HCEC 1CT (cell line): ENCODE results near the gene AK9.
"Not testable (repeated sequence)": the region's sequence is repeated elsewhere in the genome, so short reads cannot be mapped to it uniquely, and the experiment has no call there.

Source experiments
- DNase-seq: peaks from one replicate; pipeline ENCODE4 v3.0.0-alpha.2; 2017

The AK9 gene

DNA sequence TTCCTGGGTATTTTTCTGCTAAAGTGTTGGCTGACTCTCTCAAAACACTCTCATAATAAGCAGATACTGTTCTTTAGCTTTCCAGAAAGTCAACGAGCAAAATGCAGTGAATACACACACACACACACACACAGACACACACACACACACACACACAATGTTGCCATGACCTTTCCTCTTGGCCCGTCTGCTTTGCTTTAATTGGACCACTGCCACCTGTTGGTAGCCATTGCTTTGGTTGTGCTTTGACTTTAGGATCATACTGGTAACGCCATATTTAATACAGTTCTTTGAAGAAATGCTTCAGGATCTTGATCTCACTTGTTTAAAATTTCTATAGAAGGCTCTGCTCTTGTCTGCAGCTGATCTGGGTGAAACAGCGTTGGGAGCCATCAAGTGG lies 4.5 kb upstream of the AK9 start:
- no peak for DNase-seq

GRCh38 chr6:109693111-109693510 lies 2.1 kb upstream of the AK9 start:
- DNase-seq, result no peak

GRCh38 chr6:109690373-109690736 lies 647 bp downstream of the AK9 start:
- no peak for DNase-seq

DNA sequence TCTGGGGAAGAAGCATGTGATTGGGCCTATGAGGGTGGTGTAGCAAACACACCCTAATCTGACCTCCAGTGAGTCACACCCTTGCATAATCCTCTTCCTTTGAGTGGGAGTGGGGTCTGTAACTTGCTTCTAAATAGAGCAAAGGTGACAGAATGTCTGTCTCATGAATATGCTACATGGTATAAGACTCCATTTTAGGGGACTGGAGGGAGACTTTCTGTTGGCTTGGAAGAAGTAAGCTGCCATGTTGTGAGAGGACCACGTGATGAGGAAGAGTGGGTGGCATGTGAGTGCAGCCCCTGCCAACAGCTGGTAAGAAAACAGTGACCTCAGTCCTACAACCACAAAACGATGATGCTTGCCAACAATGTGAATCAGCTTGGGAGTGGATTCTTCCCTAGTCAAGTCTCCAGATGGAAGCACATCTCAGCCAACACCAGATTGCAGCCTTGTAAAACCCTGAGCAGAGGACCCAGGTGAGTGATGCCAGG lies 3.7 kb downstream of the AK9 start:
- peak; percentile 97 for DNase-seq

DNA sequence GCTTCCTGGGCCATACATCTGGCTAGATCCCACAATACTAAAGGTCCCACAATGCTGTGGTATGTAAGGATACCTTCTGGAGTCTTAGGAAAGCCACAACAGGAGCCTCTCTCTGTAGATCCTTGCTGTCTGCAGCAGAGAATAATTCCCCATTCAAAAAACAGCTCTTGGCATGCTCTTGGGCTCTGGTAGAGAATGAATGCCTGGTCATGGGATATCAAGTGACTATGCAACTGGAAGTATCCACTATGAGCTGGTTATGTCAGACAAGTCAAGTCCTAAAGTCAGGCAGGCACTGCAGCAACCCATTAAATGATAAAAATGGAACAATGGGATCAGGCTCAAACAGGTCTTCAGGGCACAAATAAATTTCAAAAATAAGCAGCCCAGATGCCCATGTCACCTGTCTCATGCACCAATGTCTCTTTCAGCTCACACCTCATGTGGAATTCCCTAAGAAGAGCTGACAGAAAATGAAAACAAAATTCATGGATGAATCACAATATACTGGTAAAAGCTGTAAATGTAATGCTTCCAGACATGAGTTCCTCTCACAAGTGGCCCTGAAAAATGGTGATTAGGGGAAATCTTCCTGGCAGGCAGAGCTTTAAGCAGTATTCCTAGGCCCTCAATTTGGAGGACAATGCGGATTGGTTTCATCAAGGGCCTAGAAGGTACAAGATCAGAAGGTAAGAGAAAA lies 4.3 kb downstream of the AK9 start:
- peak; percentile 21 for DNase-seq

DNA sequence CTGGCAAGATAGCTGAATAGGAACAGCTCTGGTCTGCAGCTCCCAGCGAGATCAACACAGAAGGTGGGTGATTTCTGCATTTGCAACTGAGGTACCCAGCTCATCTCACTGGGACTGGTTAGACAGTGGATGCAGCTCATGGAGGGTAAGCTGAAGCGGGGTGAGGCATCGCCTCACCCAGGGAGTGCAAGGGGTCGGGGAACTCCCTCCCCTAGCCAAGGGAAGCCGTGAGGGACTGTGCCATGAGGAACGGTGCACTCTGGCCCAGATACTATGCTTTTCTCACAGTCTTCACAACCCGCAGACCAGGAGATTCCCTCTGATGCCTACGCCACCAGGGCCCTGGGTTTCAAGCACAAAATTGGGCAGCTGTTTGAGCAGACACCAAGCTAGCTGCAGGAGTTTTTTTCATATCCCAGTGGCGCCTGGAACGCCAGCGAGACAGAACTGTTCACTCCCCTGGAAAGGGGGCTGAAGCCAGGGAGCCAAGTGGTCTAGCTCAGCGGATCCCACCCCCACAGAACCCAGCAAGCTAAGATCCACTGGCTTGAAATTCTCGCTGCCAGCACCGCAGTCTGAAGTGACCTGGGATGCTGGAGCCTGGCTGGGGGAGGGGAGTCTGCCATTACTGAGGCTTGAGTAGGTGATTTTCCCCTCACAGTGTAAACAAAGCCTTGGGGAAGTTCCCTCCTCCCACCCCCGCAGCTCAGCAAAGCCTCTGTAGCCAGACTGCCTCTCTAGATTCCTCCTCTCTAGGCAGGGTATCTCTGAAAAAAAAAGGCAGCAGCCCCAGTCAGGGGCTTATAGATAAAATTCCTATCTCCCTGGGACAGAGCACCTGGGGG lies 12.1 kb downstream of the AK9 start:
- not testable (repeated sequence) for DNase-seq

- no peak for DNase-seq
Observed at GRCh38 chr6:109678240-109678639, 12.8 kb downstream of the AK9 start.

- DNase-seq, result no peak
Observed at GRCh38 chr6:109676724-109677123, 14.3 kb downstream of the AK9 start.

DNA sequence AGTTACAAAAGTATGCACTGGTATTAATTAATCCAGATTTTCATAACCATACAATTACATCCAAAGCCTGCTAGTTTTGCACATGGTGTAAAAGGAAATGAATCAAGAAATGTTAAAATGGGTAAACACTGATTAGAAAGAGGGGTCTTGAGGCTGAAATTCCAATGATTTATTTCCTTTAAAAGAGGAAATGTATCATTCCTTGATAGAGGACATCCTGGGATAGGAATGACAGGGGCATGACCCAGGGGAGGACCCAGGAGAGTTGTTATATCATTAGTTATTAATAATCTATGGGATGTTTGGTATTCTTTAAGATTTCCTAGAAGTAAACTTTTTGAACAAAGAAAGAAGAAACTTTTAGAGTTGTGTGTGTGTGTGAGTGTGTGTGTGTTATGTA lies 18.2 kb downstream of the AK9 start:
- peak; percentile 5 for DNase-seq

- DNase-seq, result peak; percentile 59
Observed at GRCh38 chr6:109672175-109672574, 18.8 kb downstream of the AK9 start.

GRCh38 chr6:109671733-109672132 lies 19.3 kb downstream of the AK9 start:
- DNase-seq, result peak; percentile 63

GRCh38 chr6:109669811-109670210 lies 21.2 kb downstream of the AK9 start:
- no peak for DNase-seq

- DNase-seq, result peak; percentile 68
Observed at GRCh38 chr6:109662192-109662591, 28.8 kb downstream of the AK9 start.

GRCh38 chr6:109660526-109661320 lies 30.3 kb downstream of the AK9 start:
- peak; percentile 45 for DNase-seq

DNA sequence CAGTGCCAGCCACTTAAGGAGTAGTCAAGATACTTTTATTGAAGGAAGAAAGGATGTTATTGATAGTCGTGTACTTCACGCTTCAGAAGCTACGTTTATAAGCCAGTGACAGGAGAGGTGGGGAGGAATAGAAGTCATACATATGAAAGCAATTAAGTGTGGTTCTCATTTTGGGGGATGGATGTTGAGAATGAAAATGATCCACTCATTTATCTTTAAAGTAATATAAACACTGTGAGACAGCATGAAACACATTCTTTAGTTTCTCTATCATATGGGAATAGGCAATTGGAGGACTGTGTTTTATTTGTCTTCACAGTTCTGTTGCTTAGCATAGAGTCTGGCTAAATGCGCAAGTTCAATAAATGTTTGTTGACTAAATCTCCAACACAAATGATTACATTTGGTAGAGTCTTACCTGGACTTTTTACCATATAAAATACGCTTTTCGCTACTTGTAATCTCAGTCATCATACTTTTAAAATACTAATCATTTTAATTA lies 35.2 kb downstream of the AK9 start:
- no peak for DNase-seq

GRCh38 chr6:109653264-109653663 lies 37.7 kb downstream of the AK9 start:
- DNase-seq, result no peak

DNA sequence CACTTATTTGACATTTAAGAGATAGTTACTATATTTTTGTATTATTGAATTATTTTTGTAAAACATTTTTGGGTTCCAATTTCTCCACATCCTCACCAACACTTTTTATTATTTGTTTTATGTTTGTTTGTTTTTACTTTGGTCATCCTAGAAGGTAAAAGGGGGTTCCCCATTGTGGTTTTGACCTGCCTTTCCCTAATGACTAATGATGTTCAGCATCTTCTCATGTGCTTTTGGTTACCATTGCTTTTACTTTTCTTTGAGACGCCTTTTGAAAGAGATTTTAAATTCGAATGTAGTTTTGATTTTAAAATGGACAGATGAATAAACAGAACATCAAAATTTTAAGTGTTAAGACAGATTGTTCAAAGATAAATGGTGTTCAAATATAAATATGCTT lies 46.9 kb downstream of the AK9 start:
- DNase-seq, result no peak

- no peak for DNase-seq
Observed at GRCh38 chr6:109632405-109632804, 58.6 kb downstream of the AK9 start.

DNA sequence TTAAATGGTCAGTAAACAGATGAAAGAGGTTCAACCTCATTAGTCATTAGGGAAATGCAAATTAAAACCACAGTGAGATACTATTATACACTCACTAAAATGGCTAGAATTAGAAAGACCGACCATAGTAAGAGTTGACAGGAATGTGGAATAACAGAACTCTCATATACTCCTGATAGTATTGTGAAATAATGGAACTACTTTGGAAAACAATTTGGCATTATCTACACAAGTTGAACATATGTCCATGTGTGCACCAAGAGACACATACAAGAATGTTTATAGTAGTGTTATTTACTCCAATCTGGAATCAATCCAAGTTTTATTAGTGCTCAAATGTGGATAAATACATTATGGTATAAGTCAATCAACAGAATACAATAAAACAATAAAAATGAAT lies 59.6 kb downstream of the AK9 start:
- no peak for DNase-seq

DNA sequence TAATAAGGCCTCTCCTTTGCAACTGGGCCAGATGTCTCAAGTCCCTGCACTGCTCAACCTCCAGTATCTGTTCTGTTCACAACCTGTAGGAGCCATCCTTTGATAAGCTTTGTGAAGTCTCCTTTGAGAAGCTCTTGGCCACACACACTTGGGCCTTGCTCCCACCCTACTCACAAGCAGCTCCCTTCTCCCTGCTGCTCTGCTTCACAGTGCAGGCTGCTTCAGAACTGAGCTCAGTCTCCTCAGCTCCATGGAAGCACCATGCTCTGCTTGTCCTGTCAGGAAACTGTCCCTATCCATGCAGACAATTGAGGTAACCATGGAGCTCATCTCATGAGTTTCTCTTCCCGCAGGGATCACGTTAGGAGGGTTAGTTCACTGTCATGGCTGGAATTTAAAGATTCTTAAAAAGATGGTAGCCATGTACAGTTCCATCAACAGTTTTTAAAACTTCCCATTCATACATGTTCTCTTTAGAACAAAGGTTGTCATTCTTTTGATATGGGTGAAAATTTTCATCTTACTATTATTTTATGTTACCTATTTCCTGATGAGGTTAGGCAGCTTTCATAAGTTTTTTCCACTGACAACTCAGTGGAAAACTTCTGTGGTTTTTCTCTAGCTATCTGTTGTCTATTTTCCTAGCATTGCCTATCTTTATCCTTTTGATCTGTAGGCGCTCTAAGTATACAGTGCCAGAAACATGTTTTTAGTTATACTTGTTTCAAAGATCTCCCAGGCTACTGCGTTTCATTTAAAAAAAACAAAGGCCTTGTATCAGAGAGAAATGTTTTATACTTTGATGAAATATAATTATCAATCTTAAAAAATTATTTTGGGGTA lies 62.6 kb downstream of the AK9 start:
- no peak for DNase-seq

- no peak for DNase-seq
Observed at GRCh38 chr6:109626311-109626710, 64.7 kb downstream of the AK9 start.

GRCh38 chr6:109625199-109625598 lies 65.8 kb downstream of the AK9 start:
- no peak for DNase-seq
